ENCODE measurements around the gene HOTAIR. TPM values are rescaled to one million over a fixed set of nuclear protein-coding genes. Genes with fewer than 3 reads are reported as not detected.
A peak's percentile ranks its signal among the peaks of the same experiment; 100 is the strongest.

The HOTAIR gene
- total RNA-seq, 1 donor from 2014 or later, result not detected

GRCh38 chr12:53977596-53978445 lies 3.1 kb upstream of the HOTAIR start:
- DNase-seq (ENCODE audit: low spot score, unreplicated experiment), result no peak
- peaks cover 93% of the 10 kb centered on the region for H3K27me3 Mint-ChIP-seq
- TF ChIP-seq CTCF (IDR thresholded peaks at IDR 0.05; ENCODE audit: unreplicated experiment), result no peak
- H3K27ac Mint-ChIP-seq, result no peak overlapping the region
- no peaks in the 10 kb centered on the region for H3K4me1 Mint-ChIP-seq (ENCODE audit: low read depth)
- no peak overlapping the region for H3K4me3 Mint-ChIP-seq (ENCODE audit: low read depth)
- no peaks in the 10 kb centered on the region for H3K36me3 Mint-ChIP-seq (ENCODE audit: insufficient read depth)
- H3K9me3 Mint-ChIP-seq (ENCODE audit: low read depth), result no peaks in the 10 kb centered on the region

GRCh38 chr12:53976823-53977595 lies 2.3 kb upstream of the HOTAIR start:
- Mint-ChIP-seq H3K27me3 (peaks cover 93% of the 10 kb centered on the region), H3K4me3 (ENCODE audit: low read depth) (no peak overlapping the region), H3K9me3 (ENCODE audit: low read depth) (no peaks in the 10 kb centered on the region), H3K4me1 (ENCODE audit: low read depth) (no peaks in the 10 kb centered on the region), H3K36me3 (ENCODE audit: insufficient read depth) (no peaks in the 10 kb centered on the region), H3K27ac (no peak overlapping the region)
- no peak for TF ChIP-seq CTCF (IDR thresholded peaks at IDR 0.05; ENCODE audit: unreplicated experiment)
- no peak for DNase-seq (ENCODE audit: low spot score, unreplicated experiment)

- Mint-ChIP-seq H3K36me3 (ENCODE audit: insufficient read depth) (no peaks in the 10 kb centered on the region), H3K27me3 (peaks cover 93% of the 10 kb centered on the region), H3K27ac (no peak overlapping the region), H3K4me1 (ENCODE audit: low read depth) (no peaks in the 10 kb centered on the region), H3K4me3 (ENCODE audit: low read depth) (no peak overlapping the region), H3K9me3 (ENCODE audit: low read depth) (no peaks in the 10 kb centered on the region)
- no peak for DNase-seq (ENCODE audit: low spot score, unreplicated experiment)
- TF ChIP-seq CTCF (IDR thresholded peaks at IDR 0.05; ENCODE audit: unreplicated experiment), result no peak
These were observed 1.5 kb upstream of the HOTAIR start for GRCh38 chr12:53976172-53976822.

GRCh38 chr12:53975479-53976152 lies 862 bp upstream of the HOTAIR start:
- Mint-ChIP-seq H3K36me3 (ENCODE audit: insufficient read depth) (no peaks in the 10 kb centered on the region), H3K4me3 (ENCODE audit: low read depth) (no peak overlapping the region), H3K27me3 (peaks cover 93% of the 10 kb centered on the region), H3K9me3 (ENCODE audit: low read depth) (no peaks in the 10 kb centered on the region), H3K27ac (peak overlapping the region; percentile 79), H3K4me1 (ENCODE audit: low read depth) (no peaks in the 10 kb centered on the region)
- no peak for TF ChIP-seq CTCF (IDR thresholded peaks at IDR 0.05; ENCODE audit: unreplicated experiment)
- no peak for DNase-seq (ENCODE audit: low spot score, unreplicated experiment)

- Mint-ChIP-seq H3K9me3 (ENCODE audit: low read depth) (no peaks in the 10 kb centered on the region), H3K4me1 (ENCODE audit: low read depth) (no peaks in the 10 kb centered on the region), H3K27ac (no peak overlapping the region), H3K27me3 (peaks cover 93% of the 10 kb centered on the region), H3K4me3 (ENCODE audit: low read depth) (no peak overlapping the region), H3K36me3 (ENCODE audit: insufficient read depth) (no peaks in the 10 kb centered on the region)
- TF ChIP-seq CTCF (IDR thresholded peaks at IDR 0.05; ENCODE audit: unreplicated experiment), result no peak
- DNase-seq (ENCODE audit: low spot score, unreplicated experiment), result no peak
These were observed 314 bp upstream of the HOTAIR start for GRCh38 chr12:53975064-53975471.

Measured in progenitor cell of endocrine pancreas (in vitro differentiated cells).